IMR-90 (cell line): ENCODE data around the gene ANO10. TPM values are rescaled to one million over a fixed set of nuclear protein-coding genes. Genes with fewer than 3 reads are reported as not detected.

Experiments
- ATAC-seq: fragments of 200-7000 bp; cut with Tn5 transposase; 2 replicates; pipeline ENCODE4 v1.9.1; 2020; ENCODE audit warnings: low read depth, mild to moderate bottlenecking, moderate library complexity
- BruUV-seq: library from RNA; stranded (reverse); fragments of 400-500 nt; replicated peaks from 2 replicates; lab custom pipeline; 2021; lab: Mats Ljungman, UMichigan
- CTCF ChIA-PET: fragments of 300-600 bp; formaldehyde crosslinking; extraction: SDS; loops from one replicate; lab custom pipeline; 2021; ENCODE audit warnings: antibody characterized with exemption; lab: Yijun Ruan, JAX
- POLR2A ChIA-PET: fragments of 300-600 bp; sonication (Branson Sonifier 250); formaldehyde crosslinking; loops from one replicate; lab custom pipeline; 2022; ENCODE audit warnings: antibody characterized with exemption; ENCODE audit not compliant: unreplicated experiment; lab: Charles Lee
- DNase-seq: peaks from one replicate; pipeline ENCODE4 v3.0.0; 2013
- H2AFZ ChIP-seq: replicated peaks from 2 replicates; pipeline ENCODE3; 2013; ENCODE audit warnings: low read length, mild to moderate bottlenecking; ENCODE audit not compliant: poor library complexity
- H2AK5ac ChIP-seq: 2 replicates; pipeline ENCODE4 v1.6.1; 2013; ENCODE audit warnings: low read depth, low read length, inconsistent platforms
- H2AK9ac ChIP-seq: replicated peaks from 2 replicates; pipeline ENCODE3; 2013; ENCODE audit warnings: mild to moderate bottlenecking, low read depth, low read length, moderate library complexity; ENCODE audit not compliant: poor library complexity
- H2BK120ac ChIP-seq: 2 replicates; pipeline ENCODE4 v1.6.1; 2013; ENCODE audit warnings: low read depth, low read length, inconsistent platforms
- H2BK15ac ChIP-seq: 3 replicates; pipeline ENCODE4 v1.6.1; 2013; ENCODE audit warnings: low read depth, low read length, inconsistent platforms
- H2BK20ac ChIP-seq: 2 replicates; pipeline ENCODE4 v1.6.1; 2013; ENCODE audit warnings: low read depth, mild to moderate bottlenecking, inconsistent platforms, low read length, moderate library complexity
- H2BK5ac ChIP-seq: 2 replicates; pipeline ENCODE4 v1.6.1; 2013; ENCODE audit warnings: mild to moderate bottlenecking, low read depth, low read length, inconsistent platforms; ENCODE audit not compliant: poor library complexity, severe bottlenecking
- H3K14ac ChIP-seq: replicated peaks from 2 replicates; pipeline ENCODE4 v1.6.1; 2013; ENCODE audit warnings: low read depth, low read length, inconsistent platforms
- H3K18ac ChIP-seq: 2 replicates; pipeline ENCODE4 v1.6.1; 2013; ENCODE audit warnings: low read depth, low read length, control low read depth
- H3K23ac ChIP-seq: 2 replicates; pipeline ENCODE4 v1.6.1; 2013; ENCODE audit warnings: low read depth, low read length, inconsistent platforms
- H3K27ac ChIP-seq: 2 replicates; pipeline ENCODE4 v1.5.1; 2013; ENCODE audit warnings: mild to moderate bottlenecking, control low read depth, low read length; ENCODE audit not compliant: insufficient read depth
- H3K27me3 ChIP-seq: 2 replicates; pipeline ENCODE4 v1.6.1; 2013; ENCODE audit warnings: low read length; ENCODE audit not compliant: control insufficient read depth, insufficient read depth
- H3K36me3 ChIP-seq: 2 replicates; pipeline ENCODE4 v1.6.1; 2013; ENCODE audit warnings: low read length, mixed read lengths; ENCODE audit not compliant: control insufficient read depth, insufficient read depth
- H3K4ac ChIP-seq: 2 replicates; pipeline ENCODE4 v1.6.1; 2013; ENCODE audit warnings: low read depth, low read length, inconsistent platforms
- H3K4me1 ChIP-seq: 2 replicates; pipeline ENCODE4 v1.6.1; 2013; ENCODE audit warnings: low read length, mixed read lengths; ENCODE audit not compliant: control insufficient read depth, insufficient read depth
- H3K4me2 ChIP-seq: 2 replicates; pipeline ENCODE4 v1.6.1; 2013; ENCODE audit warnings: low read depth, mild to moderate bottlenecking, control low read depth, low read length, moderate library complexity
- H3K4me3 ChIP-seq: 2 replicates; pipeline ENCODE4 v1.5.1; 2013; ENCODE audit warnings: low read depth, mild to moderate bottlenecking, control low read depth, low read length, moderate library complexity; ENCODE audit not compliant: insufficient read depth
- H3K56ac ChIP-seq: 2 replicates; pipeline ENCODE4 v1.6.1; 2013; ENCODE audit warnings: low read length, inconsistent platforms; ENCODE audit not compliant: insufficient read depth; ENCODE audit errors: extremely low read depth
- H3K79me1 ChIP-seq, 2 experiments: 2 replicates each; pipeline ENCODE4 v1.6.1; 2013; ENCODE audit warnings: low read length in 2 of 2, inconsistent platforms in 1 of 2, low read depth in 1 of 2
- H3K9ac ChIP-seq: 2 replicates; pipeline ENCODE4 v1.6.1; 2013; ENCODE audit warnings: low read depth, low read length, control low read depth
- H3K9me1 ChIP-seq: 2 replicates; pipeline ENCODE4 v1.6.1; 2013; ENCODE audit warnings: low read length, inconsistent platforms; ENCODE audit not compliant: insufficient read depth
- H3K9me3 ChIP-seq: 2 replicates; pipeline ENCODE4 v1.6.1; 2013; ENCODE audit warnings: low read length; ENCODE audit not compliant: control insufficient read depth, insufficient read depth
- H4K20me1 ChIP-seq: 2 replicates; pipeline ENCODE4 v1.6.1; 2013; ENCODE audit warnings: low read length, inconsistent platforms; ENCODE audit not compliant: insufficient read depth
- H4K5ac ChIP-seq: 2 replicates; pipeline ENCODE4 v1.6.1; 2013; ENCODE audit warnings: mild to moderate bottlenecking, low read depth, low read length, control low read depth
- H4K8ac ChIP-seq, 2 experiments: 2 replicates each; pipeline ENCODE4 v1.6.1; 2013; ENCODE audit warnings: low read depth in 2 of 2, low read length in 2 of 2, control low read depth in 1 of 2, inconsistent platforms in 1 of 2
- H4K91ac ChIP-seq: 2 replicates; pipeline ENCODE4 v1.6.1; 2013; ENCODE audit warnings: low read depth, low read length, inconsistent platforms; ENCODE audit not compliant: insufficient read depth
- BHLHE40 ChIP-seq: fragments of 150-350 bp; IDR thresholded peaks from 2 replicates; pipeline ENCODE4 v1.6.1; 2016; ENCODE audit warnings: mild to moderate bottlenecking, low read depth, low read length
- CHD1 ChIP-seq: IDR thresholded peaks from 2 replicates; pipeline ENCODE4 v1.6.1; 2012; ENCODE audit warnings: low read depth, low read length, improper control_type of control experiment
- CTCF ChIP-seq: conservative IDR thresholded peaks from 2 replicates; pipeline ENCODE4 v1.5.1; 2012; ENCODE audit warnings: mild to moderate bottlenecking, low read depth, low read length, improper control_type of control experiment
- FOS ChIP-seq: fragments of 150-350 bp; IDR thresholded peaks from 2 replicates; pipeline ENCODE4 v1.6.1; 2016; ENCODE audit warnings: low read depth, low read length
- MAFK ChIP-seq: IDR thresholded peaks from 2 replicates; pipeline ENCODE4 v1.6.1; 2012; ENCODE audit warnings: low read depth, low read length, improper control_type of control experiment
- MAZ ChIP-seq: IDR thresholded peaks from 2 replicates; pipeline ENCODE4 v1.6.1; 2012; ENCODE audit warnings: low read depth, mild to moderate bottlenecking, low read length, improper control_type of control experiment, moderate library complexity, borderline replicate concordance
- MXI1 ChIP-seq: IDR thresholded peaks from 2 replicates; pipeline ENCODE4 v1.6.1; 2012; ENCODE audit warnings: low read depth, mild to moderate bottlenecking, low read length, moderate library complexity, borderline replicate concordance
- NFE2L2 ChIP-seq: fragments of 150-350 bp; IDR thresholded peaks from 2 replicates; pipeline ENCODE4 v1.6.1; 2016; ENCODE audit warnings: low read depth, mild to moderate bottlenecking, low read length
- POLR2A ChIP-seq: IDR thresholded peaks from 2 replicates; pipeline ENCODE4 v1.6.1; 2012; ENCODE audit warnings: mild to moderate bottlenecking, low read depth, low read length
- RAD21 ChIP-seq: IDR thresholded peaks from 2 replicates; pipeline ENCODE4 v1.6.1; 2012; ENCODE audit warnings: low read length, improper control_type of control experiment
- RCOR1 ChIP-seq: IDR thresholded peaks from 2 replicates; pipeline ENCODE4 v1.6.1; 2012; ENCODE audit warnings: mild to moderate bottlenecking, low read length, improper control_type of control experiment; ENCODE audit not compliant: insufficient replicate concordance
- RFX5 ChIP-seq: IDR thresholded peaks from 2 replicates; pipeline ENCODE4 v1.8.0; 2012; ENCODE audit warnings: low read depth, mild to moderate bottlenecking, low read length, moderate library complexity
- SMC3 ChIP-seq: fragments of 150-350 bp; IDR thresholded peaks from 2 replicates; pipeline ENCODE4 v1.6.1; 2016; ENCODE audit warnings: low read depth, mild to moderate bottlenecking, antibody characterized with exemption, low read length, moderate library complexity
- USF2 ChIP-seq: fragments of 150-350 bp; IDR thresholded peaks from 2 replicates; pipeline ENCODE4 v1.6.1; 2017; ENCODE audit warnings: mild to moderate bottlenecking, antibody characterized with exemption, low read length, low read depth
- WGBS, 2 experiments: methylation state at CpG; one replicate each; pipeline versions ENCODE4 v1.1.5 to v1.1.7; 2013; ENCODE audit warnings: missing lambda C conversion rate in 2 of 2; ENCODE audit not compliant: insufficient read length in 1 of 2; ENCODE audit errors: extremely low coverage in 2 of 2; 5-methylcytosine and 5-hydroxymethylcytosine counted together
- dilution Hi-C: fragments of 300-500 bp; cut with HindIII; formaldehyde crosslinking; loops from one replicate; pipeline ENCODE4 v1.14.3; 2018; ENCODE audit warnings: low sequenced_read_pairs; ENCODE audit not compliant: unreplicated experiment
- in situ Hi-C: fragments of 300-500 bp; cut with MboI; formaldehyde crosslinking; loops from 3 replicates; pipeline ENCODE4 v1.14.3; 2019; ENCODE audit warnings: low sequenced_read_pairs, inconsistent platforms, mixed read lengths
- intact Hi-C: fragments of 100-400 bp; cut with micrococcal nuclease; formaldehyde crosslinking; loops from 2 replicates; pipeline ENCODE4 v1.10.0; 2022
- polyA plus RNA-seq, 3 experiments: library from polyadenylated mRNA; depleted of rRNA; stranded (reverse); fragments of >200 nt; gene quantifications; 2 replicates each; pipeline ENCODE4 v1.2.3, GENCODE V29; 2012; ENCODE audit warnings: low replicate concordance in 1 of 3
- total RNA-seq: library from RNA; depleted of rRNA; stranded (reverse); fragments of >200 nt; gene quantifications from 2 replicates; pipeline ENCODE4 v1.2.3, GENCODE V29; 2012

ANO10 gene
- total and polyA plus RNA-seq, 2 of the 4 experiments (the other 2 are of a cell fraction): 28.5 to 41.6 TPM

- Histone ChIP-seq H3K23ac (no peak overlapping the region), H2AK5ac (no peak overlapping the region), H2BK15ac (no peak overlapping the region), H3K36me3 (0 out of 2 replicates have a peak, but pooled peaks cover 2% of the 10 kb centered on the region), H3K79me1 (0 out of 4 replicates have a peak, but pooled peaks cover 0 to 3% of the 10 kb centered on the region in 2 experiments), H2BK5ac (no peak overlapping the region), H3K18ac (no peak overlapping the region), H3K14ac (no peak overlapping the region), H4K20me1 (no peaks in the 10 kb centered on the region), H3K27ac (no peak overlapping the region), H4K91ac (no peak overlapping the region), H2BK20ac (no peak overlapping the region), H3K56ac (no peak overlapping the region), H3K9ac (no peak overlapping the region), H2AFZ (no peak overlapping the region), H3K4me3 (no peak overlapping the region), H3K4me1 (0 out of 2 replicates have a peak, but pooled peaks cover 2% of the 10 kb centered on the region), H4K8ac (no peak overlapping the region), H3K9me3 (no peaks in the 10 kb centered on the region), H4K5ac (no peak overlapping the region), H2BK120ac (no peak overlapping the region), H3K4me2 (no peak overlapping the region), H3K9me1 (peaks cover 3% of the 10 kb centered on the region; the same call in 1 of the 2 replicates), H2AK9ac (no peak overlapping the region), H3K4ac (no peak overlapping the region), H3K27me3 (no peaks in the 10 kb centered on the region)
- no peak for ATAC-seq
- TF ChIP-seq RFX5: no peak
- TF ChIP-seq MAZ: no peak
- TF ChIP-seq SMC3: no peak
- no peak for TF ChIP-seq USF2
- no peak for TF ChIP-seq BHLHE40
- TF ChIP-seq MXI1: no peak
- TF ChIP-seq RAD21: no peak
- no peak for TF ChIP-seq MAFK
- TF ChIP-seq CHD1: no peak
- no peak for TF ChIP-seq RCOR1
- TF ChIP-seq CTCF: no peak
- no peak for TF ChIP-seq POLR2A
- no peak for TF ChIP-seq FOS
- no peak for TF ChIP-seq NFE2L2
- no CpG with 5 or more reads among the region's 6 CpGs for WGBS, 2 experiments
- DNase-seq: no peak
- dilution Hi-C loops: no loop called here
- BruUV-seq: no TSS peak
- in situ Hi-C loops: no loop called here
- ChIA-PET POLR2A (no interaction called here), CTCF (interaction anchor here (0.6 kb wide), 1 partner anchor 79 kb away, joined by 4 read pairs; no protein-coding TSS in a partner anchor)
- intact Hi-C loops: no loop called here
These were observed 222.8 kb downstream of the ANO10 start for GRCh38 chr3:43399034-43399433.
